Stimulated activated CD8-positive, alpha-beta memory T cell treated with anti-CD3 and anti-CD28 coated beads, Interleukin-2, amount 100 ng/mL, for 1 hour (primary cell): ENCODE measurements around the gene NPC2.
"Not testable (repeated sequence)": the region's sequence is repeated elsewhere in the genome, so short reads cannot be mapped to it uniquely, and the experiment has no call there.

Experiments
- DNase-seq, 2 donors: peaks; one replicate each; pipeline ENCODE4 v3.0.0-alpha.2; 2020; ENCODE audit warnings: low read depth in 2 of 2

NPC2 gene

DNA sequence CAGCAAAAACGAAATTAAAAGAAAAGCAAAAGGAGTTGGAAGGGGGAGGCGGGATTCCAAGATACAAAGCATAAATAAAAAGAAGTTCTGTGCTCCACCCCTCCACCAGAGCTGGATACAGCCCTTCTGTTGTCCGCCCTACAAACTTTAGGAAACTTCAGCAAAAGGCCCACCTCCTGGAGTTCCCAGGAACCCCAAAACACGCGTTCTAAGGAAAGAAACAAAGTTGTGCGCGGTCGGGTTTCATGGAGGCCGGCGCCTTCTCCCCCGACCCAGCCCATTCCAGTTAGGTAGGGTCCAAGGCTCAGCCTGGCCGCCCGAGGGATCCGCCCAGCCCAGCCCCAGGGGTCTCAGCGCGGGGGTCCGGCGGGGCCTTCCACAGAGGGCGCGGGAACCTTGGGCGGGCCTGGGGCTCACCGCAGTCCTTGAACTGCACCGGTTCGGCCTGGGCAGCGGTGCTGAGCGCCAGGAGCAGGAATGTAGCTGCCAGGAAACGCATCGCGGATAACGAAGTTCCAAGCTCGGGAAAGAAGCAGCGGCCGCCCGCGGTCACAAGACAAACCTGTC lies at the start of gene NPC2:
TSS of gene NPC2 (minus strand) at position 530 of the 567 bp plus-strand sequence. CDS start at position 499, 31 bp downstream.
- DNase-seq: no peak

- no peak for DNase-seq
These were observed 49.1 kb upstream of the NPC2 start for GRCh38 chr14:74542056-74542685.

- DNase-seq: no peak
These were observed 48.1 kb upstream of the NPC2 start for GRCh38 chr14:74541225-74541624.

DNA sequence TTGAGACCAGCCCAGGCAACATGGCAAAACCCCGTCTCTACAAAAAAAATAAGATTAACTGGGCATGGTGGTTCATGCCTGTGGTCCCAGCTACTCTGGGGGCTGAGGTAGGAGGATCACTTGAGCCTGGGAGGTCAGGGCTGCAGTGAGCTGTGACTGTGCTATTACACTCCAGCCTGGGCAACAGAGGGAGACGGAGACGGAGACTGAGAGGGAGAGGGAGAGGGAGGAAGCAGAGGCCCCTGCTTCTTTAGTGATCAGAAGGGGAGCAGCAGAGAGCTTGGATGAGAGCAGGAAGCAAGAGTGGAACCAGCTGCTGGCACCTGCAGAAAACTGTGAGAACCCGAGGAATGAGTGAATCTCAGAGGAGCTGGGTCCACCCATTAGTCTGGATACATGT lies 46.4 kb upstream of the NPC2 start:
- DNase-seq: no peak

GRCh38 chr14:74538411-74539391 lies 45.6 kb upstream of the NPC2 start:
- DNase-seq: no peak

- not testable (repeated sequence) for DNase-seq
These were observed 43.2 kb upstream of the NPC2 start for GRCh38 chr14:74536336-74536735.

- DNase-seq: no peak
These were observed 42.7 kb upstream of the NPC2 start for GRCh38 chr14:74535756-74536325.

GRCh38 chr14:74533576-74533975 lies 40.5 kb upstream of the NPC2 start:
- DNase-seq: no peak

- DNase-seq: no peak
These were observed 39.1 kb upstream of the NPC2 start for GRCh38 chr14:74532246-74532645.

DNA sequence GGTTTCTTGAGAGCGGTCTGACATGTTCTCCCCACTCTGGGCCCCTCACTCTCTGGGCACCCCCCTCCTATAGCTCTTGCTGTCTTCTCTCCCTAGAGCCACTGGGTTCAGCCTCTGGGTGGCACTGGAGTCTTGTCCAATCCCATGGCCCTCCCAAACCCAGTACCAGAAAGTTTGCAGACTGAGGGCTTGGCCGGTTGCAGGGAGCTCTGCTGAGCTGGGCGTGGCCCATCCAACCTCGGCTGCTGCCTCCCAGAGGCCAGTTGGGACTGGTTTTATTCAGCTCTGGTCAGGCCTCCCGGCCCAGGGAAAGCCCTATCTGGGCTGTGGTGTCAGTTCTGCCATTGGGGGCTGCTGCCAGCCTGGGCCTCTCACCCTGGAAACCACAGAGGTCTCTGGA lies 38.4 kb upstream of the NPC2 start:
- DNase-seq: no peak

DNA sequence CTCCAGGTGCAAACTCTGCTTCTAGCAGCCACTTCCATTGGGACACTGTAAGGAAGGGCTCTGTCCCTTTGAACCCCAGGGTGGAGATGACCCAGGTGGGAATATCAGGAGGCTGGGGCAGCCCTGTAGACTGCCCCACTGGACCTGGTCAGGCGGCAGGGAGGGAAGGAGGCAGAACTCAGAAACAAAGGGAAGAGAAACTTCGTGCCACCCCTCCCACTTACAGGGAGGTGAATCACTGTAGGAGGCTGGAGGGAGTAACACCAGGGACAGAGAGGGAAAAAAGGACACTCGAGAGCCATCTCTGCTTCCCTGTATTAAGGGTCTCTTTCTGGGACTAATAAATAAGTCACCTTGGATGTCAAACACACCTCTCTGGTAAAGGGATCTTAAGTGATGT lies 37.9 kb upstream of the NPC2 start:
- DNase-seq: no peak

DNA sequence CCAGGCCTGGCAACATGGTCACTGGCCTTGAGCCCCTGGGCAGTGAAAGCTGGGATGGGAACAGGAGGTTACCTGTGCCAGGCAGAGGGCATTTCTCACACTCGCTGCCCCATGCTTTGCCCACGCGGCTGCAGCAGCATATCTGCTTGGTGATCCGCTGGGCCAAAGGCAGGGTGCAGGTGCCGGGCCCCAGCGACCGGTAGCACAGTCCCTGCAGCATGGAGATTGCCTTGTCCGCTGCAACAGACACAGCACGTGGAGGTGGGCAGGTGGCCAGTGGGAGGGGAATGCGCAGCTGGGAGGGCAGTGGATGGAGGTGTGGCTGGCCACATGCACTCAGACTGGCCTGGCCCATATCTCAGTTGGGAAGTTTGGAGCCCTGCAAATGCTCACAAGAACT lies 35.8 kb upstream of the NPC2 start:
- DNase-seq: no peak

GRCh38 chr14:74528406-74528805 lies 35.3 kb upstream of the NPC2 start:
- no peak for DNase-seq

DNA sequence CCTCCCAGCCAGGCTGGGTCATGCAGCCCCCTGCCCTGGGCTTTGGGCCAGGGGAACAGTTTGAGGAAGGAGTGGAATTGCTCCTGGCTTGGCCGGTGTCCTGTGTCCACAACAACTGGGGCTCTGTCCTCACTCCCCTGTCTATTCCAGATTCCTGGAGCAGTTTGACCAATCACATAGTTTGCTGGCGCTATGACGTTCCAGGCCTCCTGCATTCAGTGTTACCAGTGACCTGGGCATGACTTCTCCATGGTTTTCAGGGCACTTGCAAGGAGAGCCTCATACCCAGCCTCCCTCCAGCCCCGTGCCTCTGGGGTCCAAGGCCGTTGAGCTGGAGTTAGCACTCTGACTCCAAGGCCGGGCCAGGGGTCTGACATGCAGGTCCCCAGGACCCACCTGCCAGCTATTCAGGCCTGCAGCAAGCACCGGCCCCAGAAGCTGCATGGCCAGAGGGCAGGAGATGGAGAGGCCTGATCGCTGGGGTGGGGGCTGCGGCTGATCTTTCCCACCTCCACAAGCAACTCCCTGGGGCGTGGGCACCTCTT lies 34.7 kb upstream of the NPC2 start:
- no peak for DNase-seq

DNA sequence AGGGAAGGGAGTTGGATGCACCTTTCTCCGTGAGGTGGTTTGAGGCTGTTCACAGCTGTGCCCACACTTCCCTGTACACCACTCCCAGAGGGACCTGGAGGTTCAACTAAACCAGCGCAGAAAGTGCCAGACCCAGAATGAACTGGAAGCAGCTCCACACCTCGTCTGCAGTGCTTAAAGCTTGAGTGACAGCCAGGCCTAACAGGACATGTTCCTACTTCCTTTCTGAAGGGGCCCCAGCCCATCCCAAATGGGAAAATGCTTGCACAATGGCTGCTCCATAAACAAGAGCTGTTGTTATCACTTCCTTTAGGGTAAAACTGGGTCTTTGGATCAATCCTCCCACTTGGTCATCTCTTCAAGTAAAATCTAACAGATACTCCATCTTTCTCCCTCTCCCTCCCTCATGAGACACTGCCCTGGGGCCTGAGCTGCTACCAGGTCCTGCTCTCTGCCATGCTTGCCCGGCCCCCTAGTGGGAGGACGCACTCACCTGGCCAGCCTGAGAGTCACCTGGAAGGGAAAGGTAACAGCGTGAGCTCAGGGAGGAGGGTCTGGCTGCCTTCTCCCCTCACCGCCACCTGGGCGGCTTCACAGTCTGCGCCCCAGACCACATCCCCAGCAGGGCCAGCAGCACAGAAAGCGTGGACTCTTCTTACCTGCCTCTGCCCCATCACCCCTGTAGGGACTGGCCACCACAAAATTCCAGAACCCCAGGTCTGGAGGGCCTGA lies 33.9 kb upstream of the NPC2 start:
- no peak for DNase-seq

GRCh38 chr14:74525361-74525851 lies 32.3 kb upstream of the NPC2 start:
- DNase-seq: no peak

DNA sequence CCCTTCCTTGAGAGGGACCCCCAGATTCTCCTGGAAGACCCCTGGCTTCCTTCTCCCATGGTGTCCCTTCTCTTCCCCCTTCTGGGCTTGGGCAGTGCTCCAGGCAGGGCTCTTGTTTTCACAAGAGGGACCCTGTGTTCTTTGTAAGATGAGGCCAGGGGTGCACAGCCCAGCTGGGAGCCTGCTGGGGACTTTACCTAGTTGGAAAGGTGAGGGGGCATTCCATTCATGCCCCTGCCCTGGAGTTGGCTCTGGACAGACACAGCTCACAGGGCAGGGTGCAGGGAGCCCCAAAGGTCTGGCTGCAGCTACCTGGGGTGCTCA lies 31.7 kb upstream of the NPC2 start:
- DNase-seq: no peak

GRCh38 chr14:74524076-74524811 lies 31.1 kb upstream of the NPC2 start:
- no peak for DNase-seq

DNA sequence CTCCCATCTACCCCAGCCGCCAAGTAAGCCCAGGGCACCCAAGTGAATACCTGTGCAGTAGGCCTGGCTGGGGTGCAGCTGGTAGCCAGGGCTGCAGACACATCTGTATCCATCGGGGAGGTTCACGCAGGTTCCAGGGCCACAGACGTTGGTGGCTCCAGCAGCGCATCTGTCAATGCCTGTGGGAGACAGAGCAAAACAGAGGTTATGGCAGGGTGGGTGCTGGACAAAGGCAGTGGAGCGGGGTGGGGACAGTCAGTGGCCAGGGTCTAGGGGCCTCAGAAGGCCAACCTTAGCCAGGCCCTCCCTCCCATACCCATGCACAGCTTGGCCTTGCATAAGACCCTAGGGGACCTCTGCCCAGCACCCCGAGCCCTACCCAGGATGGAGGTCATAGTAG lies 29.6 kb upstream of the NPC2 start:
- no peak for DNase-seq

- DNase-seq: no peak
These were observed 28.7 kb upstream of the NPC2 start for GRCh38 chr14:74521756-74522155.
